Liver (tissue), 3 donors: Measurements from ENCODE around the gene EDAR.

Experiments
- FOXA1 ChIP-seq: IDR thresholded peaks from 2 replicates; pipeline ENCODE4 v1.6.1; 2016; ENCODE audit warnings: antibody characterized with exemption
- RAD21 ChIP-seq, 2 donors: IDR thresholded peaks; 2 replicates each; pipeline ENCODE4 v1.6.1; 2016; ENCODE audit warnings: antibody characterized with exemption in 2 of 2, mild to moderate bottlenecking in 2 of 2
- REST ChIP-seq: IDR thresholded peaks from 2 replicates; pipeline ENCODE4 v1.6.1; 2016; ENCODE audit warnings: antibody characterized with exemption, mild to moderate bottlenecking
- TAF1 ChIP-seq: conservative IDR thresholded peaks from 2 replicates; pipeline ENCODE4 v1.6.1; 2016; ENCODE audit warnings: antibody characterized with exemption, mild to moderate bottlenecking
- TF ChIP-seq, protein P1 (sequence below): fragments of 150-350 bp; IDR thresholded peaks from 2 replicates; pipeline ENCODE4 v1.5.1; 2017; ENCODE audit warnings: improper control_type of control experiment, low read depth, low read length; ENCODE audit not compliant: missing input control
- donor health status: healthy.
- donor health status: healthy.

- TF ChIP-seq, protein P1, sequence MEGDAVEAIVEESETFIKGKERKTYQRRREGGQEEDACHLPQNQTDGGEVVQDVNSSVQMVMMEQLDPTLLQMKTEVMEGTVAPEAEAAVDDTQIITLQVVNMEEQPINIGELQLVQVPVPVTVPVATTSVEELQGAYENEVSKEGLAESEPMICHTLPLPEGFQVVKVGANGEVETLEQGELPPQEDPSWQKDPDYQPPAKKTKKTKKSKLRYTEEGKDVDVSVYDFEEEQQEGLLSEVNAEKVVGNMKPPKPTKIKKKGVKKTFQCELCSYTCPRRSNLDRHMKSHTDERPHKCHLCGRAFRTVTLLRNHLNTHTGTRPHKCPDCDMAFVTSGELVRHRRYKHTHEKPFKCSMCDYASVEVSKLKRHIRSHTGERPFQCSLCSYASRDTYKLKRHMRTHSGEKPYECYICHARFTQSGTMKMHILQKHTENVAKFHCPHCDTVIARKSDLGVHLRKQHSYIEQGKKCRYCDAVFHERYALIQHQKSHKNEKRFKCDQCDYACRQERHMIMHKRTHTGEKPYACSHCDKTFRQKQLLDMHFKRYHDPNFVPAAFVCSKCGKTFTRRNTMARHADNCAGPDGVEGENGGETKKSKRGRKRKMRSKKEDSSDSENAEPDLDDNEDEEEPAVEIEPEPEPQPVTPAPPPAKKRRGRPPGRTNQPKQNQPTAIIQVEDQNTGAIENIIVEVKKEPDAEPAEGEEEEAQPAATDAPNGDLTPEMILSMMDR = no peak
- TF ChIP-seq RAD21 (IDR thresholded peaks at IDR 0.05) = no peak
- TF ChIP-seq REST = no peak
- no peak for TF ChIP-seq TAF1
- no peak for TF ChIP-seq FOXA1
Measured at GRCh38 chr2:108974674-108975073, 14.3 kb downstream of the EDAR start.
